Measurements from ENCODE around the gene MAGEB17. TPM values are rescaled to one million over a fixed set of nuclear protein-coding genes. Genes with fewer than 3 reads are reported as not detected.

Gene MAGEB17
- polyA plus RNA-seq, 1 donor (not counting 4 experiments of a cell fraction or from before 2014, with no cell fraction given) = not detected

GRCh38 chrX:16136080-16136479, 31.2 kb upstream of the MAGEB17 start:
- no peaks in the 10 kb centered on the region for H4K20me1 ChIP-seq (ENCODE audit: control insufficient read depth, extremely low read depth, insufficient read depth, low read length)
- no peak for TF ChIP-seq EZH2 (IDR thresholded peaks at IDR 0.05; ENCODE audit: low read length)
- no peak for TF ChIP-seq CTCF (optimal IDR thresholded peaks at IDR 0.05 in 1 of 3, IDR thresholded peaks at IDR 0.05 in 1 of 3, conservative IDR thresholded peaks at IDR 0.05 in 1 of 3; ENCODE audit: extremely low read depth in 1 of 3, insufficient read depth in 2 of 3, low read length in 3 of 3)
- H2AFZ ChIP-seq (ENCODE audit: control insufficient read depth, low read length) = no peak overlapping the region
- no peaks in the 10 kb centered on the region for H3K9me3 ChIP-seq (ENCODE audit: control insufficient read depth, low read depth, low read length)
- dilution Hi-C loops (cut with MboI; ENCODE audit: extremely low pct_ligation_motif_present, low sequenced_read_pairs) = no loop called here
- no peak overlapping the region for H3K27ac ChIP-seq (ENCODE audit: control insufficient read depth, insufficient read depth, low read length)
- FAIRE-seq (no peak), DNase-seq (ENCODE audit: low read depth, low spot score) (no peak)
- H3K9me1 ChIP-seq (ENCODE audit: control insufficient read depth, extremely low read depth, insufficient read depth, low read length) = no peaks in the 10 kb centered on the region
- no peak overlapping the region for H3K4me2 ChIP-seq (ENCODE audit: control insufficient read depth, extremely low read depth, insufficient read depth, low read depth, low read length)
- no peak overlapping the region for H3K9ac ChIP-seq (ENCODE audit: control insufficient read depth, extremely low read depth, insufficient read depth, low read length)
- H3K4me1 ChIP-seq (ENCODE audit: control insufficient read depth, extremely low read depth, insufficient read depth, low read length) = no peaks in the 10 kb centered on the region
- H3K4me3 ChIP-seq (ENCODE audit: control insufficient read depth in 2 of 3, extremely low read depth in 1 of 3, insufficient read depth in 2 of 3, low read depth in 1 of 3, low read length in 3 of 3) = no peak overlapping the region
- H3K27me3 ChIP-seq (ENCODE audit: control insufficient read depth, extremely low read depth, insufficient read depth, low read length) = no peaks in the 10 kb centered on the region
- H3K79me2 ChIP-seq (ENCODE audit: control insufficient read depth, insufficient read depth, low read length) = no peaks in the 10 kb centered on the region
- H3K36me3 ChIP-seq (ENCODE audit: control insufficient read depth in 2 of 2, extremely low read depth in 1 of 2, insufficient read depth in 2 of 2, low read length in 2 of 2) = no peaks in the 10 kb centered on the region

- Histone ChIP-seq H3K9ac (ENCODE audit: control insufficient read depth, extremely low read depth, insufficient read depth, low read length) (no peak overlapping the region), H3K4me1 (ENCODE audit: control insufficient read depth, extremely low read depth, insufficient read depth, low read length) (no peaks in the 10 kb centered on the region), H3K27me3 (ENCODE audit: control insufficient read depth, extremely low read depth, insufficient read depth, low read length) (no peaks in the 10 kb centered on the region), H3K36me3 (ENCODE audit: control insufficient read depth in 2 of 2, extremely low read depth in 1 of 2, insufficient read depth in 2 of 2, low read length in 2 of 2) (no peaks in the 10 kb centered on the region), H3K9me1 (ENCODE audit: control insufficient read depth, extremely low read depth, insufficient read depth, low read length) (no peaks in the 10 kb centered on the region), H2AFZ (ENCODE audit: control insufficient read depth, low read length) (no peak overlapping the region), H3K27ac (ENCODE audit: control insufficient read depth, insufficient read depth, low read length) (no peak overlapping the region), H3K4me2 (ENCODE audit: control insufficient read depth, extremely low read depth, insufficient read depth, low read depth, low read length) (no peak overlapping the region), H4K20me1 (ENCODE audit: control insufficient read depth, extremely low read depth, insufficient read depth, low read length) (no peaks in the 10 kb centered on the region), H3K4me3 (ENCODE audit: control insufficient read depth in 2 of 3, extremely low read depth in 1 of 3, insufficient read depth in 2 of 3, low read depth in 1 of 3, low read length in 3 of 3) (no peak overlapping the region), H3K9me3 (ENCODE audit: control insufficient read depth, low read depth, low read length) (no peaks in the 10 kb centered on the region), H3K79me2 (ENCODE audit: control insufficient read depth, insufficient read depth, low read length) (no peaks in the 10 kb centered on the region)
- dilution Hi-C loops (cut with MboI; ENCODE audit: extremely low pct_ligation_motif_present, low sequenced_read_pairs) = no loop called here
- FAIRE-seq = no peak
- TF ChIP-seq CTCF (optimal IDR thresholded peaks at IDR 0.05 in 1 of 3, IDR thresholded peaks at IDR 0.05 in 1 of 3, conservative IDR thresholded peaks at IDR 0.05 in 1 of 3; ENCODE audit: extremely low read depth in 1 of 3, insufficient read depth in 2 of 3, low read length in 3 of 3) (no peak), EZH2 (IDR thresholded peaks at IDR 0.05; ENCODE audit: low read length) (no peak)
- DNase-seq (ENCODE audit: low read depth, low spot score) = no peak
Measured at GRCh38 chrX:16137416-16138107, 29.7 kb upstream of the MAGEB17 start.
